Inflammatory macrophage (primary cell): ENCODE results near the gene GGCT.
A peak's percentile ranks its signal among the peaks of the same experiment; 100 is the strongest.

Experiments
- DNase-seq, 2 donors: peaks; one replicate each; pipeline ENCODE4 v3.0.0-alpha.2; 2020 to 2022

GGCT gene

GRCh38 chr7:30459591-30460245 is 44.9 kb downstream of the GGCT start:
- peak; percentile 36 to 45 for DNase-seq

DNA sequence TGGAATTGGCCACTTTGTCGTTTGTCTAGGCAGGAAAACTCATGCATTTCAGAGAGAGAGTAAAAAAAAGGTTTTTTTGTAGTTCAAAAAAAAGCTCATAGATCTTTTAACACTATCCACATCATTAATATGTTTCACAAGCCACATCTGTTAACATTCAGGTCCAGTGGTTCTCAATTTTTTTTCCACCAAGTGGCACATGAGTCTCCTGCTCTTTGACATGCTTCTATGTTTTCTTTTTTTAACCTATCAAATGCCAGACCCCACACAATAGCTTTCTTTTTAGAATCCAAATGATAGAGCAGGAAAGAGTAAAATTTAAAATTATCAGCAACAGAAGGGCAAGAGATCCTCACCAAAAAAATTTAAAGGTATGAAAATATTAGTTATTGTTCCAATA is 46.3 kb downstream of the GGCT start:
- no peak for DNase-seq

- DNase-seq: no peak
These were observed 50.7 kb downstream of the GGCT start for GRCh38 chr7:30453921-30454320.

GRCh38 chr7:30453016-30453415 is 51.6 kb downstream of the GGCT start:
- no peak for DNase-seq

DNA sequence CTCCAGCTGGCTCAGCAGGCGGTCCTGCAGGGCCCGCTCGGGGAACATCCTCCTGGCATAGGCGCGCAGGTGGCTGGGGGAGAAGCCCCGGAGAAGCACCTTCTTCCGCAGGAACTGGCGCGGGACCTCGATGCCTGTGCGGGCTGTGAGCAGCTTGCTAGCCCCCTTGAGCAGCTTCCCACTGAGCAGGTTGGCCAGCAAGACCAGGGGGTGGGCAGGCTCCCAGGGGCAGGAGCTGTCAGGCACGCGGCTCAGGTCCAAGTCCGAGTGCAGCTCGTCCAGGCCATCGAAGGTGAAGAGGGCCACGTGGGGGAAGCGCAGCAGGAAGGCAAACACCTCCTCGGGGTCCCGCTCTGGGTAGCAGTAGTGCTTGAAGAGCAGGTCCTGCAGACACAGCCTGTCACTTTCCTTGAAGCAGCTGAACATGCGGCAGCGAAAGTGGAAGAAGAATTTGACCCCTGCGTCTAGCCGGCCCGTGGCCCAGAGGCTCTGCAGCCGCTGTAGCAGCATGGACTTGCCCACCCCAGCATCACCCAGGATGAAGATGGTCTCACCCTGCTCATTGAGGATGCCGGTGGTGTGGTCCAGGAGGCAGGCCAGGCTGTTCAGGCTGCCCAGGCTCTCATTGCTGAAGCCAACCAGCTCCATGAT is 52.2 kb downstream of the GGCT start:
- DNase-seq: no peak

GRCh38 chr7:30451539-30452279 is 52.9 kb downstream of the GGCT start:
- DNase-seq: no peak

GRCh38 chr7:30450983-30451497 is 53.6 kb downstream of the GGCT start:
- no peak for DNase-seq

GRCh38 chr7:30450240-30450982 is 54.2 kb downstream of the GGCT start:
- no peak for DNase-seq

DNA sequence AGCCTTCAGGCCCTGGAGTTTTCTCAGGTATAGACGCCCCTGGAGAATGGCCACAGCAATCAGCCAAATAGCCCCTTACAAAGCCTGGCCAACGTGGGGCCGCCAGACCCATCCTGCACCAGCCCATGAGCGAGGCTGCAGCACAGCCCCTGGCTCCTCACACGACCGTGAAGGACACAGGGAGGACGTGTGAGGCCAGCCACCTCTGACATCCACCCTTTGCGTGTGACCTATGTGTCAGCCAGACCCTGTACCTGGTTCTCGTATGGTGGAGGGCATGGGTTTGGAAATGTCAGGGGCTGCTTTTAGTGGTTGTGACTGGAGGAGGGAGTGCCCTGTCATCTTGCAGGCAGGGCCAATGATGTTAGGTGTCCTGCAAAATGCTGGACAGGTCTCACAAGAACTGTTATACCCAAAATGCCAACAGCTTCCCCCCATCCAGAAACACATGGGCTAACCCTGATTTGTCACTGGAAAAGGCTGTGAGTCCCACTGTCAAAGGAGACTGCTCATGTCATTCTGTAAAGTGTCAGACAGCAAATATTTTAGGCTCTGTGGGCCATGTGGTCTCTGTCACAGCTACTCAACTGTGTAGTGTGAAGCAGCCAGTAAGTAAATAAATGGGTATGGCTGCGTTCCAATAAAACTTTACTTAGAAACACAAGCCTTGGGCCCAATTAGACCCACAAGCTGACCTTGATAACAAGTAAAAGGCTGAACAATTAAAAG is 56.0 kb downstream of the GGCT start:
- no peak for DNase-seq

DNA sequence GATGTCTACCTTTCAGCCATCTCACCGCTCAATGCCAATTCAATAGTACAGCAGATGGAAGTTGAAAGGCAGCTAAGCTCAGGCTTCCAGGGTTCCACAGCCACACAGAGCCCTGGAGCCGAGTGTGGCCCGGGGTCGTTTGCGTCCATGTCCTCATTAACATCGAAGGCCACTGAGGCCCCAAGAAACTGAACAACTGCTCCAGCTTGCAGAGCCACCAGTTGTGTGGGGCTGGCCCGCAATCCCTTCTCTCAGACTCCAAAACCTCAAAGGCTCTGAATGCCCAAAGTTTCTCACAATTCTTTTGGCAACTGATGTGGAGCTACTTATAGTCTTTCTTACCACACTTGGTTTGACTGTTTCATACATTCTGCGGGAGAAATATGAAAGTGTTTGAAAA is 57.2 kb downstream of the GGCT start:
- no peak for DNase-seq
